ACHN (cell line): ENCODE data around the gene KIRREL1.
A peak's percentile ranks its signal among the peaks of the same experiment; 100 is the strongest.

Experiments used
- DNase-seq: peaks from one replicate; pipeline ENCODE4 v3.0.0-alpha.2; 2015
- in situ Hi-C: cut with HindIII; loops from 2 replicates; pipeline ENCODE4 v1.10.0; 2017; ENCODE audit warnings: low sequenced_read_pairs, low pct_ligation_motif_present, low pct_unique_long_range_greater_than_20kb

Gene KIRREL1

GRCh38 chr1:157996433-157996832 lies 3.0 kb downstream of the KIRREL1 start:
- in situ Hi-C loops = no loop called here
- no peak for DNase-seq

DNA sequence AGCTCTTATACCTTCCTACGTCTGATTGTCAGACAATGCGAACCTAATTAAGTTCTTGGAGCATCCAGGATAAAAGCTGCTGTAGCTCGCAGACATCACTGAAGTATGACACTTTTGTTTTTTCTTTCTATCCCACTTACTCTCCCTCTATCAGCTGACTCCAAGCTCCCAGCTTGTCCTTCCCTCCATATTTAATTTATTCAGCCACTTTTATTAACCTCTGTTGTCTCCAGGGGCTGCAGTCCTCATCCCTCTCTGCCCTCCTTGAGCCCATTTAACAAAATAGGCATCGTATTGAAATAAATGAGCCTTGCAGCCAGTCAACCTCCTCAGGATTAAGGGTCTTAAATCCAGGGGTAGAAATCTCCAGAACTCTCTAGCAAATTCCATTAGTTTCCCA lies 7.1 kb downstream of the KIRREL1 start:
- in situ Hi-C loops = no loop called here
- no peak for DNase-seq

DNA sequence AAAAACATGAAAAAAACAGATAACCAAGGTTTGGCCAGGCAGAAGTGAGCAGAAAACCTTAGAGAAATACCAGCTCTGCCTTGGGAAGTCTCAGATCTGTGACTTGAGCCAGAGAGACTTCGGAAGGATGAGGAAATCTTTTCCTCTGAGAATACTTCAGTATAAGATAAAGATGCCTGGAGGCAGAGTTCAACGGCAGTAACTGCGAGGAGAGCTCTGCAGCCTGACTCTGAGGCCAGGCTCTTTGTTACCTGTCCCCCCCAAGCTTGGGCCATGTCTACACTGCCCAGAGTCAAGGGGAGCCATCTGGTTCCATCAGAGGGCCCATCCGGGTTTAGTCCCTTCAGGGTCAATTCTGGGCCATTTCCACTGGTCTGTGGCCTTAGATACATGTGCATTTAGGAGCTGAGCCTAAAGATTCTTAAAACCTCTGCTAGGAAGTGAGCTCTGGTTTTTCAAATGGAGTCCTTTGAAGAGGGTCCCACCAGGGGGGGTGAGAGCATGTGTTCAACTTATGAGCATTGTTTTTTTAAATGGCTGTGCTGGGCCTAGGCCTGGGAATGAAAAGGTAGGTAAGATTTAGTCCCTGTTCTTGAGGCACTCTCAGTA lies 8.7 kb downstream of the KIRREL1 start:
- no peak for DNase-seq
- in situ Hi-C loops = no loop called here

- in situ Hi-C loops = no loop called here
- peak; percentile 89 for DNase-seq
Measured at GRCh38 chr1:158002631-158003405, 9.4 kb downstream of the KIRREL1 start.

DNA sequence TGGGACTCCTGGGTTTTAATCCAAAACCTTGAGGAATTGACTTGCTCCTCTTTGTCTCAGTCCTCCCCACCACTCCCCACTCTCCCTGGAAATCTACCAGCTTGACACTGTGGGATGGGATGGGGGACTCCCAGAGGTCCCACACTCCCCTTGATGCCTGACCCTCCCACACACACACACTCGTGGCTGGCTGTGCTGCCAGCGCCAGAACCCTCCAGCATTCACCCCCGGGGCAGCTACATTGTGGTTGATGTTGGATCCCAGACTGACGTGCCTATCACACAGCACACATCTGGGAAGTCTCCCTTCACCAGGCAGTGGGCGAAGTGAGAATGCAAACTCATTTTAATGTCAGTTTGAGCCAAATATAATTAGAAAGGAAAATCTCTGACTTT lies 10.0 kb downstream of the KIRREL1 start:
- DNase-seq = no peak
- in situ Hi-C loops = no loop called here

DNA sequence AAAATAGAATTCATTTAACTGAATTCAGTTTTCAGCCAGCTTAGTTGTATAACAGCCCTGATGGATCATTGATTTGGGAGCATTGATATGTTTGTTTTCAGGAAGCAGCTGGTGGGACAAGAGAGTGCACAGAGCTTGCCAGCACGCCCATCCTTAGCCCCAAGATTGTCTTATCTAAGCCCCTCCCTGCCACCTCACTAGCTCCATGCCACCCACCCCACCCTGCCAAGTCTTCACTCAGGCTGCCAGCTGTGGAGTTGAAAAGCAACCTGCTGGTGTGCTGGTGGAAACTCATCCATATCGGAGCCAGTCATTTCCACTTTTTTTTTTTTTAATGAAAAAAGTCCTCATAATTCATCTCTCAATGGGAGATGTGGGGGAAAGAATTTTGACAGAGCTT lies 11.8 kb downstream of the KIRREL1 start:
- in situ Hi-C loops = no loop called here
- no peak for DNase-seq

DNA sequence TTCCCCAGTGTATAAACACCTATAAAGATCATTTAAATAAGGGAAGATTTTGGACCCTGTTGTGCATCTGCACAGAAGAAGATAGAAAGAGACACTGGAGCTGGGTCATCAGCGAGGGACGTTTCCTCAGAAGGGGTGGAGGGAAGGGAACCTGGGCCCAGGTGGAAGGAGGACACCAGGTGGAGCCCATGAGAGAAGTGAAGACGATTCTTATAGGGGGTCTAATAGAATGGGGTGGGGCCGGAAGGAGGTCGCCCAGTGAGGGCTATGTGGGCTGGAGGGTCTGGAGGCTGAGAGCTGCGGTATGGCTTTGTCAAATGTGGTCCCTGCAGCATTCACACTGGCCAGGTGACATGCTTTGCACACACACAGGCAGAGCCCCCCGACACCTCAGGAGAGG lies 13.7 kb downstream of the KIRREL1 start:
- in situ Hi-C loops = no loop called here
- DNase-seq = no peak

- in situ Hi-C loops = no loop called here
- no peak for DNase-seq
Measured at GRCh38 chr1:158007667-158008386, 14.4 kb downstream of the KIRREL1 start.

DNA sequence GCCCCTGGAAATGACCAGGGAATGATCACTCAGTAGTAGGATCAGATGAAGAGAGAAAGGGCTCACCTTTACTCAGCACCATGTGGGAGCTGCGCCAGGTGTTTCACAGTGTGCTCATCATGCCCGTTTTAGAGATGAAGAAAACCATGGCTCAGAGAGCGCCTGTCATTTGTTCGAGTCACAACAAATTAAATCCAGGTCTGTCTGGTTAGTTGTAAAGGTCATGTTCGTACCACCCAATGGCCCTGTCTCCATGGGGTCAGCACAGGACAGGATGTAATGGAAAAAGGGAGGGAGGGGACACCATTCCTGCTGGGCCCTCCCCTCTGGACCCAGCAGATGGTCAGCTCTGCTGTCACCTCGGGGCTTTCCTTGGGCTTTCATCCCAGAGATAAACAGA lies 15.2 kb downstream of the KIRREL1 start:
- in situ Hi-C loops = no loop called here
- no peak for DNase-seq

- in situ Hi-C loops = no loop called here
- no peak for DNase-seq
Measured at GRCh38 chr1:158011714-158012113, 18.3 kb downstream of the KIRREL1 start.

DNA sequence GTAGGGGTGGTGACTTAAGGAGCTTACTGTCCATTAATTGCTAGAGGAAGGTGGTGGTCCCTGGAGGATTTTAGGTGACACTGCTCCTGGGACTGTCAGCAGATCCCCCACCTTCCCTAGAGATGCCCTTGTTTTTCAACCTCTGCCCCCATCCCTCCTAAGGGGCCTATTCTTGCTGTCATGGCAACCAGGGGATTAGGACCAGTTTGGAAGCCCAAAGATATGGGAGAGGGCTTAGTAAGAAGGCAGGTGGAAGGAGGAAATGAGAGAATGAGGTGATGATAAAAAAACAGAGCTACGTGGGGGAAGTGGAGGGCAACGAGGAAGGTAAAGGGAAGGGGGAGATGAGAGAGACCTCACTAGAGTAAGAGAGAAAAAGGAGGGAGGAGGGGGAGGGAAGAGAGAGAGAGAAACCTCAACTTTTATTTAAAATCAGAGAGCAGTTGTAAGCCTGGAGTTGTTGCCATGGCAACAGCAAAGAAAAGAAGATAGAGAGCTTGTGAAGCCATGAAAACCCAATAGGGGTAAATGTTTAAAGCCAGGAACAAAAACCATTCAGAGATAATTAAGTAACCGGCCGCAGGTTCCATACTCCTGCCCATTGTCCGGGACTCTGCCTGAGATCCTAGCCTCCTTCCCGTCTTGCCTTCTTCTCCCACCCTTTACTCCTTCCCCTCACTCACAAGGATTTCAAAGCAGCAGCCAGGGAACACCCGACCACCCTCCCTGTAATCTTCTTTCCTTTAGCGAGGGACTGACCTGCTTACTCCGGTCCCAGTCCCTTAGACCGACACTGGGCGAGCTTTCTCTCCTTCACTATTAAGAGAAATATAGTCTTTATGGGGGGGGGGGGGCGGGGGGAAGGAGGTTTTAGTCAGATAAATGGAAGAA lies 20.6 kb downstream of the KIRREL1 start:
- no peak for DNase-seq
- in situ Hi-C loops = no loop called here

DNA sequence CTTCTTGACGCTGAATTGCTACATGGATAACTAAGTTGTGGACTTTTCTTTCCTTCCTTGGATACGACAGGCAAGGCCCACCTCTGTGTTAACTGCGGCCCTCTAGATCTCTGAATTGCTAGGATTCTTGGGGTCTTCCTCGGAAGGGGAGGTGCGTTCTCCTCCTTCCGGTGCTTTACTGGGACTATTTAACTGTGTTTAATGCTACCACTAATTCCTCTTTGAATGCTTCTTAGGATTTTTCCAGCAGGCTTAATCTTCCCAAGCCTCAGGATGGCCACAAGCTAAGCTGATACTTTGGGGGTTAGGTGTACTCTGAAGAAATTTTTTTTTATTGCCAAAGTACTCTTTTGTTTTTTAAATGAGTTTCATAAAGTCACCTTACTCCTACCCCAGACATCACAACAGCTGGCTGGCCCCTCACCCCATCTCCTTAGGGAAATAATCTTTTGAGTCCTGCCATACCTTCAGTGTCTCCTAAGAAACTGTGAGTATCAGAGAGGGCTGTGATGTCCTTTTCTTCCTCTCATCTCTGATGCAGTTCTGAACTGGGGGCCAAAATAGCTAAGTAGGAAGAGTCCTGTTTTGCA lies 21.4 kb downstream of the KIRREL1 start:
- in situ Hi-C loops = no loop called here
- DNase-seq = no peak

GRCh38 chr1:158016651-158017335 lies 23.3 kb downstream of the KIRREL1 start:
- in situ Hi-C loops = no loop called here
- no peak for DNase-seq

GRCh38 chr1:158017800-158018595 lies 24.6 kb downstream of the KIRREL1 start:
- in situ Hi-C loops = no loop called here
- no peak for DNase-seq

- in situ Hi-C loops = no loop called here
- peak; percentile 98 for DNase-seq
Measured at GRCh38 chr1:158019171-158019868, 25.9 kb downstream of the KIRREL1 start.

- peak; percentile 53 for DNase-seq
- in situ Hi-C loops = no loop called here
Measured at GRCh38 chr1:158020259-158020885, 26.9 kb downstream of the KIRREL1 start.
